Endodermal cell (in vitro differentiated cells): ENCODE data around the gene MYPOP. TPM values are rescaled to one million over a fixed set of nuclear protein-coding genes. Genes with fewer than 3 reads are reported as not detected.
A peak's percentile ranks its signal among the peaks of the same experiment; 100 is the strongest.

ENCODE experiments used
- DNase-seq: peaks from one replicate; pipeline ENCODE4 v3.0.0-alpha.2; 2017
- H3K27ac ChIP-seq: 2 replicates; pipeline ENCODE4 v1.5.1; 2013; ENCODE audit warnings: mild to moderate bottlenecking, low read depth, low read length, moderate library complexity
- H3K27me3 ChIP-seq: 2 replicates; pipeline ENCODE4 v1.6.1; 2013; ENCODE audit warnings: mild to moderate bottlenecking, low read length, moderate library complexity; ENCODE audit not compliant: insufficient read depth, control insufficient read depth, poor library complexity, severe bottlenecking
- H3K36me3 ChIP-seq: 2 replicates; pipeline ENCODE4 v1.7.0; 2013; ENCODE audit warnings: mild to moderate bottlenecking, low read length, moderate library complexity; ENCODE audit not compliant: control insufficient read depth, insufficient read depth
- H3K4me1 ChIP-seq: one replicate; pipeline ENCODE4 v1.7.0; 2013; ENCODE audit warnings: low read length; ENCODE audit not compliant: control insufficient read depth, insufficient read depth
- H3K4me3 ChIP-seq: 2 replicates; pipeline ENCODE4 v1.5.1; 2013; ENCODE audit warnings: mild to moderate bottlenecking, low read length, moderate library complexity
- H3K9ac ChIP-seq: 2 replicates; pipeline ENCODE4 v1.6.1; 2013; ENCODE audit warnings: mild to moderate bottlenecking, low read length, moderate library complexity; ENCODE audit not compliant: poor library complexity, severe bottlenecking; ENCODE audit errors: extremely low read depth
- H3K9me3 ChIP-seq: 2 replicates; pipeline ENCODE4 v1.6.1; 2013; ENCODE audit warnings: mild to moderate bottlenecking, low read length, moderate library complexity; ENCODE audit not compliant: control insufficient read depth
- H3K27ac Mint-ChIP-seq: 2 replicates; pipeline ENCODE4 v1.8.0; 2020; ENCODE audit warnings: mixed read lengths
- H3K27me3 Mint-ChIP-seq: 2 replicates; pipeline ENCODE4 v1.8.0; 2021; ENCODE audit warnings: mild to moderate bottlenecking, mixed read lengths; ENCODE audit not compliant: insufficient read depth
- H3K36me3 Mint-ChIP-seq: 2 replicates; pipeline ENCODE4 v1.8.0; 2020; ENCODE audit warnings: low read depth, mixed read lengths
- H3K4me1 Mint-ChIP-seq: 2 replicates; pipeline ENCODE4 v1.8.0; 2020; ENCODE audit warnings: mixed read lengths
- H3K4me3 Mint-ChIP-seq: 2 replicates; pipeline ENCODE4 v1.8.0; 2020; ENCODE audit warnings: mild to moderate bottlenecking, moderate library complexity, mixed read lengths
- H3K9me3 Mint-ChIP-seq: 2 replicates; pipeline ENCODE4 v1.8.0; 2020; ENCODE audit warnings: mild to moderate bottlenecking, mixed read lengths
- CTCF ChIP-seq: fragments of 200-600 bp; sonication (generic); conservative IDR thresholded peaks from 2 replicates; pipeline ENCODE4 v1.5.0; 2021; ENCODE audit warnings: antibody characterized with exemption, mild to moderate bottlenecking
- WGBS, 2 experiments: methylation state at CpG; one replicate each; pipeline versions ENCODE4 v1.1.5 to v1.1.7; 2013; ENCODE audit warnings: missing lambda C conversion rate in 2 of 2, mixed read lengths in 1 of 2; ENCODE audit not compliant: insufficient coverage in 1 of 2, insufficient read length in 1 of 2; 5-methylcytosine and 5-hydroxymethylcytosine counted together
- total RNA-seq, 2 donors: library from RNA; stranded (reverse); fragmentation: NEBNext Ultra II Directional in 1 of 2; extraction: Animal tissue kit (Norgen Biotek cat#: 25700) in 1 of 2; gene quantifications; 2 replicates in 1 of 2; 3 replicates in 1 of 2; pipeline ENCODE4 v1.2.1, GENCODE V29; 2021

MYPOP gene
- total RNA-seq, 2 donors from 2014 or later, result 13.6 to 19.9 TPM

DNA sequence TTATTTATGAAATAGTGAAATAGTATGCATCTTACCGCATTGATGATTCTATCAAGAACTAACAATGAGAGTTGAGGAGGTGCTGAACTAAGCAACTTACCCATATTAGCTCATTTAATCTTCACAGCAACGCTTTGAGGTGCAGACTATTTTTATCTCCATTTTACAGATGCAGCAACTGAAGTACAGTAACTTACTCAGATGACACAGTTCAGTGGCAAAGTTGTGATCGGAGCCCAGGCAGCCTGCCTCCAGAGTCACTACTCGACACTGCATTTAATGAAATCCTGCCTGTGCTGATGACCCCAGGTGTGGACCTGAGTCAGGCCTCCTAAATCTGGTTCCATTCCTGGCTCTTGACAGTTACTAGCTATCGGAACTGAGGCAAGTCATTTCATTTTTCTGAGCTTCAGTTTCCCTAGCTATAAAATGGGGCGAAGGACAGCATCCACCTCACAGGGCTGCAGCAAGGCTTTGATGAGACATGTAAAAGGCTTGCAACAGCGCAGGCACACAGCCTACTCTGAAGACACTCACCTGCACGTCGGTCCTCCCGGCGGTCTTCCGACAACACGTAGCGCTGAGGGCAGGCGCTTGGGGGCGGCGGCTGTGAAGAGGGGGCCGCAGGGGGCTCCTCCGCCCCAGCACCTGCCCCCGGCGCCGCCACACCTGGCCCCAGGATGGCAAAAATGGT is 1.5 kb downstream of the MYPOP start:
- WGBS, 2 experiments, result 39 to 65% methylated on average over 9 to 22 of the region's 22 CpGs
- Mint-ChIP-seq H3K9me3 (no peaks in the 10 kb centered on the region), H3K27me3 (peaks cover 14% of the 10 kb centered on the region), H3K27ac (no peak overlapping the region), H3K36me3 (peaks cover 25% of the 10 kb centered on the region), H3K4me3 (peak overlapping the region; percentile 81), H3K4me1 (peaks cover 4% of the 10 kb centered on the region)
- no peaks in the 10 kb centered on the region for H3K4me1 ChIP-seq
- no peak for TF ChIP-seq CTCF
- DNase-seq, result peak; percentile 65
- no peak overlapping the region for H3K27ac ChIP-seq
- no peaks in the 10 kb centered on the region for H3K27me3 ChIP-seq
- H3K36me3 ChIP-seq, result peaks cover 19% of the 10 kb centered on the region
- no peak overlapping the region for H3K9ac ChIP-seq
- H3K4me3 ChIP-seq, result peak overlapping the region; percentile 95
- H3K9me3 ChIP-seq, result no peaks in the 10 kb centered on the region

DNA sequence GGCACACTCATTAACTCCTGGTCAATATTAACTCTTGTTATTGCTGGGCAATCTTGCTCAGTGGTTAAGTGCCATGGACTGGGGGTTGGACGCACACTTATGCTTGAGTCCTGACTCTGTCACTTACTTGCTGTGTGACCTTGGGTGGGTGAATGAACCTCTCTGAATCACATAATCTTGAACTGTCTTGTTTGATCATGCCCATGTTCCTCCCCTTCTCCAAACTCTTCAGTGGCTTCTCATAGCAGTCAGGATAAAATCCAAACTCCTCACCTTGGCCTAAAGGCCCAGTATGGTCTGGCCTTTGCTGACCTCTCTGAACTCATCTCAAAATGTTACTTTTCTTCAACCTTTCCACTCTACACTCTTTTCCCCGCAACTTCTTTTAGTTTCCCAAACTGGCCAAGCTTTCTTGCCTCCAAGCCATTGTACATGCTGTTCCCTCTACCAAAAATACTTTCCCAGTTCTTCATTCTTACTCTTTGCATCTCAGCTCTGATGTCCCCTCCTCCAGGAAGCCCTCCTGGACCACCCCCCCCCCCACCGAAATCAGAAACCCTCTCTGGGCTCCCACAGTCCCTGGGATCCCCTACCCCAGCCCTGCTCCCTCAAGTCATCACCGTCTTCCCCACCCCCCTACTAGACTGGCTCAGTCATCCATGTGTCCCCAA is 2.4 kb downstream of the MYPOP start:
- H3K27ac Mint-ChIP-seq, result no peak overlapping the region

GRCh38 chr19:45899253-45899652 is 3.2 kb downstream of the MYPOP start:
- no peak for DNase-seq
- Histone ChIP-seq H3K27me3 (no peaks in the 10 kb centered on the region), H3K27ac (no peak overlapping the region), H3K4me3 (no peak overlapping the region), H3K9me3 (no peaks in the 10 kb centered on the region), H3K4me1 (no peaks in the 10 kb centered on the region), H3K9ac (no peak overlapping the region), H3K36me3 (peaks cover 19% of the 10 kb centered on the region)
- Mint-ChIP-seq H3K27ac (no peak overlapping the region), H3K36me3 (peaks cover 38% of the 10 kb centered on the region), H3K9me3 (no peaks in the 10 kb centered on the region), H3K4me3 (no peak overlapping the region), H3K4me1 (peaks cover 4% of the 10 kb centered on the region), H3K27me3 (peaks cover 11% of the 10 kb centered on the region)
- TF ChIP-seq CTCF, result no peak
- WGBS, 2 experiments, result 96 to 100% methylated on average over 4 to 6 of the region's 7 CpGs

More for the DNA sequence above, 2.4 kb downstream of the MYPOP start:
- H3K9me3 Mint-ChIP-seq, result no peaks in the 10 kb centered on the region
- DNase-seq, result no peak
- H3K9me3 ChIP-seq, result no peaks in the 10 kb centered on the region
- H3K4me3 ChIP-seq, result peak overlapping the region; percentile 95
- peaks cover 4% of the 10 kb centered on the region for H3K4me1 Mint-ChIP-seq
- H3K4me3 Mint-ChIP-seq, result no peak overlapping the region
- TF ChIP-seq CTCF, result no peak
- H3K36me3 ChIP-seq, result peaks cover 19% of the 10 kb centered on the region
- H3K27me3 Mint-ChIP-seq, result peaks cover 11% of the 10 kb centered on the region
- peaks cover 33% of the 10 kb centered on the region for H3K36me3 Mint-ChIP-seq
- H3K9ac ChIP-seq, result no peak overlapping the region
- no peaks in the 10 kb centered on the region for H3K27me3 ChIP-seq
- no peaks in the 10 kb centered on the region for H3K4me1 ChIP-seq
- WGBS, 2 experiments, result 95 to 100% methylated on average over 3 of the region's 4 CpGs
- H3K27ac ChIP-seq, result no peak overlapping the region
